HK-2 (cell line): ENCODE results near the gene ADCY2.

Source experiments
- DNase-seq: peaks from one replicate; pipeline ENCODE4 v3.0.0-alpha.2; 2018; ENCODE audit not compliant: unreplicated experiment

ADCY2 gene

GRCh38 chr5:7663808-7664207, 267.9 kb downstream of the ADCY2 start:
- DNase-seq = no peak

GRCh38 chr5:7664208-7664607, 268.3 kb downstream of the ADCY2 start:
- DNase-seq = no peak

- DNase-seq = no peak
These were observed 271.4 kb downstream of the ADCY2 start for GRCh38 chr5:7667216-7667767.

- no peak for DNase-seq
These were observed 272.2 kb downstream of the ADCY2 start for GRCh38 chr5:7668161-7668560.

GRCh38 chr5:7668627-7669026, 272.7 kb downstream of the ADCY2 start:
- DNase-seq = no peak

- no peak for DNase-seq
These were observed 275.5 kb downstream of the ADCY2 start for GRCh38 chr5:7671381-7671993.

- no peak for DNase-seq
These were observed 277.7 kb downstream of the ADCY2 start for GRCh38 chr5:7673658-7674057.

GRCh38 chr5:7676455-7676854, 280.5 kb downstream of the ADCY2 start:
- DNase-seq = no peak

- DNase-seq = no peak
These were observed 282.1 kb downstream of the ADCY2 start for GRCh38 chr5:7678030-7678429.

- no peak for DNase-seq
These were observed 283.7 kb downstream of the ADCY2 start for GRCh38 chr5:7679663-7680062.

- DNase-seq = no peak
These were observed 284.3 kb downstream of the ADCY2 start for GRCh38 chr5:7680260-7680659.

- no peak for DNase-seq
These were observed 286.4 kb downstream of the ADCY2 start for GRCh38 chr5:7682379-7682778.

- no peak for DNase-seq
These were observed 287.8 kb downstream of the ADCY2 start for GRCh38 chr5:7683753-7684152.

GRCh38 chr5:7684826-7685225, 288.9 kb downstream of the ADCY2 start:
- no peak for DNase-seq

GRCh38 chr5:7686794-7687193, 290.9 kb downstream of the ADCY2 start:
- no peak for DNase-seq

GRCh38 chr5:7690557-7690956, 294.6 kb downstream of the ADCY2 start:
- DNase-seq = no peak

- DNase-seq = no peak
These were observed 309.3 kb downstream of the ADCY2 start for GRCh38 chr5:7705261-7705660.

- DNase-seq = no peak
These were observed 309.8 kb downstream of the ADCY2 start for GRCh38 chr5:7705736-7706135.

GRCh38 chr5:7706256-7706655, 310.3 kb downstream of the ADCY2 start:
- no peak for DNase-seq

GRCh38 chr5:7714119-7714518, 318.2 kb downstream of the ADCY2 start:
- DNase-seq = no peak

GRCh38 chr5:7714697-7715096, 318.8 kb downstream of the ADCY2 start:
- no peak for DNase-seq

GRCh38 chr5:7717691-7718090, 321.8 kb downstream of the ADCY2 start:
- DNase-seq = no peak

GRCh38 chr5:7728076-7728475, 332.1 kb downstream of the ADCY2 start:
- DNase-seq = no peak

- no peak for DNase-seq
These were observed 345.6 kb downstream of the ADCY2 start for GRCh38 chr5:7741415-7742065.
